ENCODE measurements around the gene NAV2.

The NAV2 gene

GRCh38 chr11:19838994-19839768 is 126.5 kb downstream of the NAV2 start:
- no peak for DNase-seq (ENCODE audit: low spot score)

- DNase-seq (ENCODE audit: low spot score), result no peak
Observed at GRCh38 chr11:19840961-19841360, 128.3 kb downstream of the NAV2 start.

- DNase-seq (ENCODE audit: low spot score), result no peak
Observed at GRCh38 chr11:19842505-19842904, 129.9 kb downstream of the NAV2 start.

- DNase-seq (ENCODE audit: low spot score), result no peak
Observed at GRCh38 chr11:19843079-19843478, 130.4 kb downstream of the NAV2 start.

GRCh38 chr11:19844012-19844411 is 131.4 kb downstream of the NAV2 start:
- DNase-seq (ENCODE audit: low spot score), result no peak

GRCh38 chr11:19844806-19845205 is 132.2 kb downstream of the NAV2 start:
- peak; percentile 21 for DNase-seq (ENCODE audit: low spot score)

GRCh38 chr11:19845626-19846025 is 133.0 kb downstream of the NAV2 start:
- DNase-seq (ENCODE audit: low spot score), result no peak

- no peak for DNase-seq (ENCODE audit: low spot score)
Observed at GRCh38 chr11:19846654-19847305, 134.1 kb downstream of the NAV2 start.

- DNase-seq (ENCODE audit: low spot score), result no peak
Observed at GRCh38 chr11:19848219-19848618, 135.6 kb downstream of the NAV2 start.

GRCh38 chr11:19849107-19849789 is 136.6 kb downstream of the NAV2 start:
- DNase-seq (ENCODE audit: low spot score), result no peak

GRCh38 chr11:19849947-19850593 is 137.4 kb downstream of the NAV2 start:
- DNase-seq (ENCODE audit: low spot score), result no peak

- DNase-seq (ENCODE audit: low spot score), result no peak
Observed at GRCh38 chr11:19852288-19852687, 139.7 kb downstream of the NAV2 start.

GRCh38 chr11:19853016-19853415 is 140.4 kb downstream of the NAV2 start:
- no peak for DNase-seq (ENCODE audit: low spot score)

- no peak for DNase-seq (ENCODE audit: low spot score)
Observed at GRCh38 chr11:19853920-19854319, 141.3 kb downstream of the NAV2 start.

GRCh38 chr11:19861171-19861570 is 148.5 kb downstream of the NAV2 start:
- no peak for DNase-seq (ENCODE audit: low spot score)

- no peak for DNase-seq (ENCODE audit: low spot score)
Observed at GRCh38 chr11:19862091-19862490, 149.5 kb downstream of the NAV2 start.

- no peak for DNase-seq (ENCODE audit: low spot score)
Observed at GRCh38 chr11:19864141-19865140, 151.8 kb downstream of the NAV2 start.

- no peak for DNase-seq (ENCODE audit: low spot score)
Observed at GRCh38 chr11:19866037-19866436, 153.4 kb downstream of the NAV2 start.

- no peak for DNase-seq (ENCODE audit: low spot score)
Observed at GRCh38 chr11:19866521-19866920, 153.9 kb downstream of the NAV2 start.

- no peak for DNase-seq (ENCODE audit: low spot score)
Observed at GRCh38 chr11:19867064-19867463, 154.4 kb downstream of the NAV2 start.

- DNase-seq (ENCODE audit: low spot score), result no peak
Observed at GRCh38 chr11:19868281-19868821, 155.7 kb downstream of the NAV2 start.

Measured in kidney capillary endothelial cell (primary cell).